ENCODE measurements around the gene SLC34A3.

Gene SLC34A3

DNA sequence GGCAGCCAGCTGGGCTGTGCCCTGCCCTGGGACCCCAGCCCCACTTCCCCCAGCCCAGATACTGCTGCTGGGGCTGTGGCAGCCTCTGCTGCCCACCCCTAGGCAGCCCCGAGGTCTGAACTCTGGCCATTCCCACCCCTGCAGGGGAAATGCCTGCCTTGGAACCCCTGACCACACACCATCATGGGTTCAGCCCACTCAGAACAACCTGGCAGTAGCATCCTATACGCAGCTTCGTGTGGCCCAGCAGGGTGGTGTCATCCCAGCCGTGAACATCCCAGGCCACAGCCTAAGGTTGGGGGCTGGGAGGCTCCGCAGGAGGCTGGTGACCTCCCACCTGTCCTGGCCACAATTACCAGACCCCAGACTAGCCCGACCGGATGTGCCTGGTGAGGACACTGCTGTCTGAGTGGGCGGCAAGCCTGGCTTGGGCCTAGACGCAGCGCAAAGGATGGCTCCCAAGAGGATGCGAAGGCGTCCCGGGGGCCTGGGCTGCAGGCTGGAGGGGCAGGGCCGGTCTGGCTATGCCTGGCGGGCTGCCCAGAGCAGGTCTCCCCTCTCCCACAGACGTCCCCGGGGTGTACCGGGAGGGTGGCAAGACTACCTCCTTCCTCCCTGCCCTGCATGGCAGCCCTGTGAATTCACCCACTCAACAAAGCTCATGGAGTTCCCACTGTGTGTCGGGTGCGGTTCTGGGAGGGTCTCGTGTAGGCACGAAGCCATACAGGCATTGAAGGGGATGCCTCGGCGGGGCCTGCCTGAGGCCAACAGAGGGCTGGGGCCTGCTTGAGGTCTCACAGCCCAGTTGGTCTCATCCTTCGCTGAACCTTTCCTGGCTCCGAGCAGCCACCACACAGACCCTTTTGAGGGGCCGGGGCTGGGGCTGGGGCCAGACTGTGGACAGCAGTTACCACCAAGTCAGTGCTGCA, 1.5 kb upstream of the SLC34A3 start:
- TF ChIP-seq, protein P1, sequence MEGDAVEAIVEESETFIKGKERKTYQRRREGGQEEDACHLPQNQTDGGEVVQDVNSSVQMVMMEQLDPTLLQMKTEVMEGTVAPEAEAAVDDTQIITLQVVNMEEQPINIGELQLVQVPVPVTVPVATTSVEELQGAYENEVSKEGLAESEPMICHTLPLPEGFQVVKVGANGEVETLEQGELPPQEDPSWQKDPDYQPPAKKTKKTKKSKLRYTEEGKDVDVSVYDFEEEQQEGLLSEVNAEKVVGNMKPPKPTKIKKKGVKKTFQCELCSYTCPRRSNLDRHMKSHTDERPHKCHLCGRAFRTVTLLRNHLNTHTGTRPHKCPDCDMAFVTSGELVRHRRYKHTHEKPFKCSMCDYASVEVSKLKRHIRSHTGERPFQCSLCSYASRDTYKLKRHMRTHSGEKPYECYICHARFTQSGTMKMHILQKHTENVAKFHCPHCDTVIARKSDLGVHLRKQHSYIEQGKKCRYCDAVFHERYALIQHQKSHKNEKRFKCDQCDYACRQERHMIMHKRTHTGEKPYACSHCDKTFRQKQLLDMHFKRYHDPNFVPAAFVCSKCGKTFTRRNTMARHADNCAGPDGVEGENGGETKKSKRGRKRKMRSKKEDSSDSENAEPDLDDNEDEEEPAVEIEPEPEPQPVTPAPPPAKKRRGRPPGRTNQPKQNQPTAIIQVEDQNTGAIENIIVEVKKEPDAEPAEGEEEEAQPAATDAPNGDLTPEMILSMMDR (IDR thresholded peaks at IDR 0.05; ENCODE audit: low read depth, low read length) = no peak
- no peak for TF ChIP-seq EZH2phosphoT487 (IDR thresholded peaks at IDR 0.05; ENCODE audit: low read depth)

DNA sequence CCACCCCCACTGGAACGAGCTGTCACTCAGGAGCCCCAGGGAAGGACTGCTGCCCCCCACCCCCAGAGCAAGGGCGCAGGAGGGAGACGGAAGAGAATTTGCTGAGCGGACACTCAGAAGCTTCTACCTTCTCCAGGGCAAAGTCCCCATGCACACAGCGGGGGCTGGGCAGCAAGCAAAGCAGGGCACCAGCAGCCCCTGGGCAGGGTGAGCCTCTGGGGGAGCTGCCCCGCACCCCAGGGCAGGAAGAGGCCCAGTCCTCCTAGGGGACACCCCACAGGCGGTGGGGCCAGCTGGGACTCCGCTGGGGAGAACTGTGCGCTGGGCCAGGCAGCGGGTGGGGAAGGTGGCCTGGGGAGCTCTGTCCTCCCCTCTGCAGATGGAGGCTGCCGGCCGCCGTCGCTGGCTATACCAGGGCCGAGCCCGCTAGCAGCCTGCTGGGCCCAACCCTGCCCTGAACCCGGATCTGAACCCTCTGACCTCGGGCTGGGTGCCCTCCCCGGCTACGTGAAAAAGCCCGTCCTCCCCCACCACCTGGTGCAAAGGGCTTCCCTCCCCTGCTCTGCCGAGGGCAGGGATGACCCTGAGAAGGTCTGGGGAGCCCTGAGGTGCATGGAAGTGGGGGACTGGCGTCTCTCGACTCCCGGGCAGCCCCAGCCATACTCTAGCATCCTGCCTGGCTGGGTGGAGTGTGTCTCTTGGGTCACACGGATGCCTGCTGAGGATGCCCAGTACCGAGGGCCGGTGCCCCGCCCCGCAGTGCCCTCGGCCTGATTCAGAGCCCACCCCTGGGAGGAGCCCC, 597 bp upstream of the SLC34A3 start:
- H3K9ac ChIP-seq (ENCODE audit: low read length) = no peak overlapping the region
- TF ChIP-seq EZH2phosphoT487 (IDR thresholded peaks at IDR 0.05; ENCODE audit: low read depth) = no peak
- TF ChIP-seq, protein P1 (IDR thresholded peaks at IDR 0.05; ENCODE audit: low read depth, low read length) = no peak
- H3K27me3 ChIP-seq (ENCODE audit: low read depth, low read length) = 0 out of 2 replicates have a peak, but pooled peaks cover 2% of the 10 kb centered on the region
- H3K79me2 ChIP-seq (ENCODE audit: low read length) = no peaks in the 10 kb centered on the region
- no peaks in the 10 kb centered on the region for H3K9me3 ChIP-seq (ENCODE audit: insufficient read depth, low read length)
- no peak overlapping the region for H2AFZ ChIP-seq (ENCODE audit: low read depth, low read length)
- no peaks in the 10 kb centered on the region for H3K36me3 ChIP-seq (replicated peaks; ENCODE audit: low read depth, low read length)
- H3K4me3 ChIP-seq (ENCODE audit: low read length) = no peak overlapping the region
- no peak overlapping the region for H3K27ac ChIP-seq (ENCODE audit: low read length)
- H3K4me2 ChIP-seq (ENCODE audit: low read length) = no peak overlapping the region
- H3K4me1 ChIP-seq (ENCODE audit: low read length) = peaks cover 16% of the 10 kb centered on the region
- no peaks in the 10 kb centered on the region for H4K20me1 ChIP-seq (ENCODE audit: insufficient read depth, low read length)

More for the DNA sequence above, 1.5 kb upstream of the SLC34A3 start:
- H3K27me3 ChIP-seq (ENCODE audit: low read depth, low read length) = 0 out of 2 replicates have a peak, but pooled peaks cover under 1% of the 10 kb centered on the region
- H3K4me2 ChIP-seq (ENCODE audit: low read length) = no peak overlapping the region
- H3K4me3 ChIP-seq (ENCODE audit: low read length) = no peak overlapping the region
- no peaks in the 10 kb centered on the region for H3K79me2 ChIP-seq (ENCODE audit: low read length)
- H3K27ac ChIP-seq (ENCODE audit: low read length) = no peak overlapping the region
- no peak overlapping the region for H2AFZ ChIP-seq (ENCODE audit: low read depth, low read length)
- H4K20me1 ChIP-seq (ENCODE audit: insufficient read depth, low read length) = no peaks in the 10 kb centered on the region
- H3K36me3 ChIP-seq (replicated peaks; ENCODE audit: low read depth, low read length) = no peaks in the 10 kb centered on the region
- H3K9ac ChIP-seq (ENCODE audit: low read length) = no peak overlapping the region
- H3K4me1 ChIP-seq (ENCODE audit: low read length) = peaks cover 10% of the 10 kb centered on the region
- H3K9me3 ChIP-seq (ENCODE audit: insufficient read depth, low read length) = no peaks in the 10 kb centered on the region

DNA sequence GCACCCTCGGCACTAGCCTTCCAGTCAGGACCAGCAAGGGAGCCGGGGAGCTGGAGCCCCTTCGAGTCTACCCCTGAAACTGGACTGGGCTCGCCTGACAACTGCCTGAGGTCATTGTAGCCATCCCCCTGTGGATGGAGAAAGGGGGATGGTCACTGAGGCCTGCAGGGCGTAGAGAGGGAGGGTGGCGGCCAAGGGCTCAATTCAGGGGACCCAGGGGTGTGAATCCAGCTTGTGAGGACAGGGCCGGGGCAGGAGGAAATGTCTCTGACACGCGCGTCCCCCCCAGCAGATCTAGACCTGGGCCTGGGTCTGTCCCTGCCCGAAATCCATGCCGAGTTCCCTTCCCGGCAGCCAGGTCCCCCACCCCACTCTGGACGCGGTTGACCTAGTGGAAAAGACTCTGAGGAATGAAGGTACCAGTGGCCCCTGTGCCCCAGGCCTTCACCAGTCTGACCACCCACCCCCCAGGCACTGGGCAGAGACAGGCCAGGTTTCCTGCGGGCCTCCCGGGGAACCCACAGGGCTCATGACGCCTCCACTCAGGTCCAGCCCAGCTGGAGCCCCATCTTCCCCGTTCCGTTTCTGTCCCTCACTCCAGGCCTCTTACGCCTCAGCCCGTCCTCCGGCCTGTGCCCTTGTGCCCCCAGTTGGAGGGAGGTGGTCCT, 805 bp downstream of the SLC34A3 start:
- H3K9ac ChIP-seq (ENCODE audit: low read length) = no peak overlapping the region
- H3K4me1 ChIP-seq (ENCODE audit: low read length) = peaks cover 29% of the 10 kb centered on the region
- H3K9me3 ChIP-seq (ENCODE audit: insufficient read depth, low read length) = no peaks in the 10 kb centered on the region
- H3K36me3 ChIP-seq (replicated peaks; ENCODE audit: low read depth, low read length) = no peaks in the 10 kb centered on the region
- TF ChIP-seq, protein P1 (IDR thresholded peaks at IDR 0.05; ENCODE audit: low read depth, low read length) = no peak
- no peak for TF ChIP-seq EZH2phosphoT487 (IDR thresholded peaks at IDR 0.05; ENCODE audit: low read depth)
- no peak overlapping the region for H3K27ac ChIP-seq (ENCODE audit: low read length)
- H3K4me3 ChIP-seq (ENCODE audit: low read length) = no peak overlapping the region
- no peaks in the 10 kb centered on the region for H3K79me2 ChIP-seq (ENCODE audit: low read length)
- no peak overlapping the region for H3K4me2 ChIP-seq (ENCODE audit: low read length)
- H3K27me3 ChIP-seq (ENCODE audit: low read depth, low read length) = 0 out of 2 replicates have a peak, but pooled peaks cover 2% of the 10 kb centered on the region
- no peak overlapping the region for H2AFZ ChIP-seq (ENCODE audit: low read depth, low read length)
- H4K20me1 ChIP-seq (ENCODE audit: insufficient read depth, low read length) = no peaks in the 10 kb centered on the region

All from OCI-LY3 (cell line).